PC-3 (cell line): ENCODE measurements around the gene SHISA8. TPM values are rescaled to one million over a fixed set of nuclear protein-coding genes. Genes with fewer than 3 reads are reported as not detected.

ENCODE experiments used
- ATAC-seq: fragments of 200-7000 bp; cut with Tn5 transposase; 2 replicates; pipeline ENCODE4 v1.9.1; 2020; ENCODE audit warnings: mild to moderate bottlenecking, moderate library complexity
- BruUV-seq: library from RNA; stranded (reverse); fragments of 400-500 nt; replicated peaks from 2 replicates; lab custom pipeline; 2021; lab: Mats Ljungman, UMichigan
- CTCF ChIA-PET: fragments of 300-600 bp; sonication (Branson Sonifier 250); formaldehyde crosslinking; loops from one replicate; lab custom pipeline; 2022; ENCODE audit warnings: antibody characterized with exemption; lab: Charles Lee
- POLR2A ChIA-PET: fragments of 300-600 bp; sonication (Branson Sonifier 250); formaldehyde crosslinking; loops from one replicate; lab custom pipeline; 2022; ENCODE audit warnings: antibody characterized with exemption; ENCODE audit not compliant: unreplicated experiment; lab: Charles Lee
- DNase-seq: peaks from one replicate; pipeline ENCODE4 v3.0.0-alpha.2; 2015
- H2AFZ ChIP-seq: fragments of 300-600 bp; sonication (generic); 2 replicates; pipeline ENCODE4 v1.6.0; 2016; ENCODE audit warnings: antibody characterized with exemption, low read length
- H3F3A ChIP-seq: fragments of 300-600 bp; sonication (generic); one replicate; pipeline ENCODE4 v1.6.0; 2017; ENCODE audit warnings: antibody characterized with exemption, low read length, control low read depth, mild to moderate bottlenecking; ENCODE audit not compliant: unreplicated experiment
- H3K27ac ChIP-seq: fragments of 300-600 bp; sonication (generic); 2 replicates; pipeline ENCODE4 v1.5.1; 2016; ENCODE audit warnings: mild to moderate bottlenecking, low read length
- H3K27me3 ChIP-seq: fragments of 300-600 bp; sonication (generic); 2 replicates; pipeline ENCODE4 v1.6.1; 2016; ENCODE audit warnings: low read length, mixed read lengths
- H3K36me3 ChIP-seq: fragments of 300-600 bp; sonication (generic); 2 replicates; pipeline ENCODE4 v1.6.1; 2016; ENCODE audit warnings: low read depth, mixed run types, low read length, mixed read lengths
- H3K4me1 ChIP-seq: fragments of 300-600 bp; sonication (generic); 2 replicates; pipeline ENCODE4 v1.5.1; 2016; ENCODE audit warnings: low read length; ENCODE audit not compliant: insufficient read depth
- H3K4me2 ChIP-seq: fragments of 300-600 bp; sonication (generic); 2 replicates; pipeline ENCODE4 v1.6.0; 2016; ENCODE audit warnings: low read length
- H3K4me3 ChIP-seq: fragments of 300-600 bp; sonication (generic); 2 replicates; pipeline ENCODE4 v1.5.1; 2016; ENCODE audit warnings: mild to moderate bottlenecking, low read length, mixed read lengths
- H3K79me2 ChIP-seq: fragments of 300-600 bp; sonication (generic); 2 replicates; pipeline ENCODE4 v1.6.1; 2017; ENCODE audit warnings: low read length, mixed read lengths
- H3K9ac ChIP-seq: fragments of 300-600 bp; sonication (generic); 2 replicates; pipeline ENCODE4 v1.6.0; 2016; ENCODE audit warnings: mild to moderate bottlenecking, low read length
- H3K9me2 ChIP-seq: fragments of 300-600 bp; sonication (generic); replicated peaks from 2 replicates; pipeline ENCODE4 v1.6.1; 2016; ENCODE audit warnings: mixed run types, low read length, mixed read lengths
- H3K9me3 ChIP-seq: fragments of 300-600 bp; sonication (generic); 2 replicates; pipeline ENCODE4 v1.6.1; 2016; ENCODE audit warnings: low read length, mixed read lengths
- H4K20me1 ChIP-seq: fragments of 300-600 bp; sonication (generic); 2 replicates; pipeline ENCODE4 v1.6.1; 2016; ENCODE audit warnings: low read length, mixed read lengths
- CTCF ChIP-seq: fragments of 300-600 bp; sonication (generic); conservative IDR thresholded peaks from 2 replicates; pipeline ENCODE4 v1.5.1; 2017; ENCODE audit warnings: antibody characterized with exemption, low read depth, mild to moderate bottlenecking, low read length
- EZH2 ChIP-seq: fragments of 300-600 bp; sonication (generic); IDR thresholded peaks from one replicate; pipeline ENCODE4 v1.6.1; 2017; ENCODE audit warnings: antibody characterized with exemption, mild to moderate bottlenecking, low read length; ENCODE audit not compliant: unreplicated experiment
- EZH2phosphoT487 ChIP-seq: fragments of 300-600 bp; sonication (generic); IDR thresholded peaks from 2 replicates; pipeline ENCODE4 v1.6.1; 2018; ENCODE audit warnings: mild to moderate bottlenecking, antibody characterized with exemption, low read length, borderline replicate concordance
- intact Hi-C: fragments of 100-400 bp; cut with micrococcal nuclease; formaldehyde crosslinking; loops from 2 replicates; pipeline ENCODE4 v1.9.0; 2023
- total RNA-seq: library from RNA; depleted of rRNA; stranded (reverse); fragments of >200 nt; gene quantifications from 2 replicates; pipeline ENCODE4 v1.2.3, GENCODE V29; 2014

Gene SHISA8
- total RNA-seq, 1 experiment from 2014 or later = not detected

DNA sequence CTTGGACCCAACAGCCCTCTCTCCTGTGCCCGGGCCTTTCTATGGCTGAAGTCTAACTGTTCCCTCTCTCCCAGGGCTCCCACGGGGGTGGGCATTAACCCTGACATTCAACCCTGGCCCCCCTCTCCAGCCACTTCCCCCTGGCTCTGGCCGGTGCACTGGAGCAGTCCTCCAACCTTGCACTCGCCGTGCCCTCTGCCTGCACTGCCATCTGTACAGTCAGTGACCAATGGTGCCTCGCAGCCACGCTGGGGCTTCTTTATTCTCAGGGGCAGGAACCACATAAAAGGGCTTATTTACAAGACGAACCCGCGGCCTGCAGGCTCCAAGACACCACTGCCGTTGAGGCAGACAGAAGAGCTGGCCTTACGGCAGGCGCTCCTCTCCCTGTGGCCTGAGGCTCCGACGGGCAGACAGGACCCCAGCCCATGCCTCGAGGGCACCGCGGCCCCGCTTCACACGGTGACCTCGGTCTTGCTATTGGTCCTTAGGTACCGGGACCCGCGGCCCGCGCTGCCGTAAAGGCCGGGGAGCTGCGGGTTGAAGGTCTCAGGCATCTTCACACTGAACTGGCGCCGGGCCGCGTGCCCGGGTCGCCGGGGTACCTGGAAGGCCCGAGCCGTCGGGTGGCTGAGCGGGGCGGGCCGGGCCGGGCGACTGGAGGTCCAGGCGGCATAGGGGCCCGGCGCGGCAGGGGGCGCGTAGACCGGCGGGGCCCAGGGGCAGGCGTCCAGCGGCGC lies 5.4 kb downstream of the SHISA8 start:
- Histone ChIP-seq H3K9me3 (no peaks in the 10 kb centered on the region), H3K4me2 (no peak overlapping the region), H2AFZ (no peak overlapping the region), H3K9ac (no peak overlapping the region), H4K20me1 (no peaks in the 10 kb centered on the region), H3K36me3 (no peaks in the 10 kb centered on the region), H3K4me1 (no peaks in the 10 kb centered on the region), H3K4me3 (no peak overlapping the region), H3F3A (no peaks in the 10 kb centered on the region), H3K9me2 (no peaks in the 10 kb centered on the region), H3K27ac (no peak overlapping the region), H3K79me2 (no peaks in the 10 kb centered on the region), H3K27me3 (0 out of 2 replicates have a peak, but pooled peaks cover 6% of the 10 kb centered on the region)
- ChIA-PET POLR2A (no interaction called here), CTCF (no interaction called here)
- ATAC-seq (no peak), DNase-seq (no peak)
- no TSS peak for BruUV-seq
- no peak for TF ChIP-seq CTCF
- TF ChIP-seq EZH2 = no peak
- no peak for TF ChIP-seq EZH2phosphoT487
- intact Hi-C loops = no loop called here

GRCh38 chr22:41908411-41909309 lies 6.2 kb downstream of the SHISA8 start:
- Histone ChIP-seq H3K27ac (no peak overlapping the region), H3K36me3 (no peaks in the 10 kb centered on the region), H3K27me3 (0 out of 2 replicates have a peak, but pooled peaks cover 6% of the 10 kb centered on the region), H3K9me3 (no peaks in the 10 kb centered on the region), H3K79me2 (no peaks in the 10 kb centered on the region), H3K4me2 (no peak overlapping the region), H3K4me3 (no peak overlapping the region), H3K9ac (no peak overlapping the region), H3K9me2 (no peaks in the 10 kb centered on the region), H2AFZ (no peak overlapping the region), H3F3A (no peaks in the 10 kb centered on the region), H4K20me1 (no peaks in the 10 kb centered on the region), H3K4me1 (no peaks in the 10 kb centered on the region)
- intact Hi-C loops = no loop called here
- CTCF ChIA-PET = no interaction called here
- no peak for TF ChIP-seq CTCF
- no peak for TF ChIP-seq EZH2
- no peak for TF ChIP-seq EZH2phosphoT487
- POLR2A ChIA-PET = interaction anchor here (0.6 kb wide), 1 partner anchor 909 kb away, joined by 3 read pairs; no protein-coding TSS in a partner anchor
- no peak; the same call in 1 of the 2 replicates for ATAC-seq
- BruUV-seq = no TSS peak
- no peak for DNase-seq
